Measurements from ENCODE around the gene GRHL1. TPM values are rescaled to one million over a fixed set of nuclear protein-coding genes. Genes with fewer than 3 reads are reported as not detected.

GRHL1 gene
- total and polyA plus RNA-seq, 2 of the 8 experiments (the other 6 are each of a cell fraction or from before 2014, with no cell fraction given): 1.3 to 3.6 TPM

GRCh38 chr2:10006236-10007161, 55.0 kb downstream of the GRHL1 start (continued):
- TF ChIP-seq, protein P1, sequence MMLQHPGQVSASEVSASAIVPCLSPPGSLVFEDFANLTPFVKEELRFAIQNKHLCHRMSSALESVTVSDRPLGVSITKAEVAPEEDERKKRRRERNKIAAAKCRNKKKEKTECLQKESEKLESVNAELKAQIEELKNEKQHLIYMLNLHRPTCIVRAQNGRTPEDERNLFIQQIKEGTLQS (IDR thresholded peaks at IDR 0.05; ENCODE audit: insufficient read depth, low read depth, low read length): no peak
- TF ChIP-seq BRCA1 (IDR thresholded peaks at IDR 0.05; ENCODE audit: low read depth, low read length) (no peak), E2F6 (IDR thresholded peaks at IDR 0.05) (no peak), CHD1 (IDR thresholded peaks at IDR 0.05; ENCODE audit: low read depth, low read length) (no peak), YY1 (IDR thresholded peaks at IDR 0.05; ENCODE audit: low read depth, low read length) (no peak), TBP (IDR thresholded peaks at IDR 0.05; ENCODE audit: low read depth, low read length) (no peak)

Data from H1 (cell line).